ENCODE data around the gene DNAJC11.

The DNAJC11 gene

DNA sequence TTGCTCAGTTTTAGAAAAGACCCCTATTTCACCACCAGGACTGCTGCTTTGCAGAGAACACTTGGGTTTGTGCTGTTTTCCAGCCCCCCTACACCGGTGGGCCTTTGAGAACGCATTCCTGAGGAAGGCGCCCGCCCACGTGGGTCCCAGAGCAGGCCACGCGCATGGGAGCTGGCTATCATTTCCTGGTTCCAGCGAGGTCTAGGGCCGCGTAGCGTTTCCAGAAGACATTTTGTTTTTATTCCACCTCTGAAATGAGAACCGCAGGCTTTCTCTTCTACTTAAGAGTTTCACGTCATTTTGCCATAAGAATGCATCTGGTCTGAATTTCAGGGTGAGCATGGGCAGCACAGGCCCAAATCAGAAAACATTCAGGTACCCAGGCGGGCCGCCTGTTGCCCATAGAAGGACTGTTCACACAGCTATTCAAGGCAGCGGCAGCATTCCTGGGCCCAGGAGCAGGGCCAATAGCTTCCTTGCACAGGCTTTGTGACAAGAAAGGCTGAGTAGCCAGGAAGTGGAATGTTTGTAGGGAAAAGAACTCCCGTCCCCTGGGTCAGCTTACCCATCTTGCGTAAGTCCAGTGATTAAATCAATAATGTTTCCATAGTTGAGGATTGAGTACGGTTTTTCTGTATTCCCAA is 97.6 kb downstream of the DNAJC11 start:
- peak overlapping the region; percentile 95 for H3K27ac ChIP-seq
- TF ChIP-seq, protein P1, sequence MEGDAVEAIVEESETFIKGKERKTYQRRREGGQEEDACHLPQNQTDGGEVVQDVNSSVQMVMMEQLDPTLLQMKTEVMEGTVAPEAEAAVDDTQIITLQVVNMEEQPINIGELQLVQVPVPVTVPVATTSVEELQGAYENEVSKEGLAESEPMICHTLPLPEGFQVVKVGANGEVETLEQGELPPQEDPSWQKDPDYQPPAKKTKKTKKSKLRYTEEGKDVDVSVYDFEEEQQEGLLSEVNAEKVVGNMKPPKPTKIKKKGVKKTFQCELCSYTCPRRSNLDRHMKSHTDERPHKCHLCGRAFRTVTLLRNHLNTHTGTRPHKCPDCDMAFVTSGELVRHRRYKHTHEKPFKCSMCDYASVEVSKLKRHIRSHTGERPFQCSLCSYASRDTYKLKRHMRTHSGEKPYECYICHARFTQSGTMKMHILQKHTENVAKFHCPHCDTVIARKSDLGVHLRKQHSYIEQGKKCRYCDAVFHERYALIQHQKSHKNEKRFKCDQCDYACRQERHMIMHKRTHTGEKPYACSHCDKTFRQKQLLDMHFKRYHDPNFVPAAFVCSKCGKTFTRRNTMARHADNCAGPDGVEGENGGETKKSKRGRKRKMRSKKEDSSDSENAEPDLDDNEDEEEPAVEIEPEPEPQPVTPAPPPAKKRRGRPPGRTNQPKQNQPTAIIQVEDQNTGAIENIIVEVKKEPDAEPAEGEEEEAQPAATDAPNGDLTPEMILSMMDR (IDR thresholded peaks at IDR 0.05; ENCODE audit: low read depth, low read length, missing control alignments): no peak
- H3K36me3 ChIP-seq (replicated peaks): no peaks in the 10 kb centered on the region
- no peaks in the 10 kb centered on the region for H3K27me3 ChIP-seq (replicated peaks)
- in situ Hi-C loops (cut with HindIII; ENCODE audit: low pct_ligation_motif_present, low sequenced_read_pairs): no loop called here
- DNase-seq: peak; percentile 84
- no peak overlapping the region for H3K4me3 ChIP-seq (ENCODE audit: low read depth, low read length)

- peak overlapping the region; percentile 44 for H3K4me3 ChIP-seq (ENCODE audit: low read depth, low read length)
- TF ChIP-seq, protein P1 (IDR thresholded peaks at IDR 0.05; ENCODE audit: low read depth, low read length, missing control alignments): no peak
- in situ Hi-C loops (cut with HindIII; ENCODE audit: low pct_ligation_motif_present, low sequenced_read_pairs): no loop called here
- peak; percentile 64 for DNase-seq
- peak overlapping the region; percentile 95 for H3K27ac ChIP-seq
- peaks cover 3% of the 10 kb centered on the region for H3K36me3 ChIP-seq (replicated peaks)
- H3K27me3 ChIP-seq (replicated peaks): no peaks in the 10 kb centered on the region
These were observed 98.2 kb downstream of the DNAJC11 start for GRCh38 chr1:6603238-6603914.

DNA sequence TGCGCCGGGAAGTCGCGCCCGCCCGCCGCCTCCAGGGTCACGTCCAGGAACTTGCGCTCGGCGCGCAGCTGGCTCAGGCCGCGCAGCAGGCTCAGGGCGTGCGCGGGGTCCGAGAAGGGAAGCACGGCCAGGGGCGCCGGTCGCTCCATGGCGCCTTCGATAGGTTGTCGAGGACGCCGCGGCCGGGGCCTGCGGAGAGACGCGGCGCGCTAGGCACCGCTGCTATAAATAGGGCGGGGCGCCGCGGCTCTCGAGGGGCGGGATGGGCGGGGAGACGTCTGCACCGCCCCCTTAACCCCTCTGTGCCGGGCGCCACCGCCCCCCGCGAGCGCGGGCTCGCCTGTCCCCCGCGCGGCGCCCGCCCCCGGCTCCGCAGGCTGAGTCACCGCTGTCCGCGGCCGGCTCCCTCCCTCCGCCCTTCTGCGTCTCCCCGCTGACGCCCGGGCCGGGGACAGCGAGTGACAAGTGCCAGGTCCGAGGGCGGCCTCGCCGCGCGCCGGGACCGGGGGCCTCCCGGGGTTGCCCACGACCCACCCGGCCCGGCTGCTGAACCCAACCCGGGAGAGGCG is 98.9 kb downstream of the DNAJC11 start, which contains the start of gene KLHL21:
Gene KLHL21 (minus strand): TSS at position 201 of the 569 bp plus-strand sequence. CDS start 52 bp downstream, at position 149.
- no peaks in the 10 kb centered on the region for H3K27me3 ChIP-seq (replicated peaks)
- in situ Hi-C loops (cut with HindIII; ENCODE audit: low pct_ligation_motif_present, low sequenced_read_pairs): no loop called here
- peak; percentile 69 for DNase-seq
- peak within 1 kb of the TSS; percentile 78 for H3K4me3 ChIP-seq (ENCODE audit: low read depth, low read length)
- H3K36me3 ChIP-seq (replicated peaks): peaks cover 6% of the 10 kb centered on the region
- TF ChIP-seq, protein P1 (IDR thresholded peaks at IDR 0.05; ENCODE audit: low read depth, low read length, missing control alignments): no peak
- H3K27ac ChIP-seq: peak within 1 kb of the TSS; percentile 95

DNA sequence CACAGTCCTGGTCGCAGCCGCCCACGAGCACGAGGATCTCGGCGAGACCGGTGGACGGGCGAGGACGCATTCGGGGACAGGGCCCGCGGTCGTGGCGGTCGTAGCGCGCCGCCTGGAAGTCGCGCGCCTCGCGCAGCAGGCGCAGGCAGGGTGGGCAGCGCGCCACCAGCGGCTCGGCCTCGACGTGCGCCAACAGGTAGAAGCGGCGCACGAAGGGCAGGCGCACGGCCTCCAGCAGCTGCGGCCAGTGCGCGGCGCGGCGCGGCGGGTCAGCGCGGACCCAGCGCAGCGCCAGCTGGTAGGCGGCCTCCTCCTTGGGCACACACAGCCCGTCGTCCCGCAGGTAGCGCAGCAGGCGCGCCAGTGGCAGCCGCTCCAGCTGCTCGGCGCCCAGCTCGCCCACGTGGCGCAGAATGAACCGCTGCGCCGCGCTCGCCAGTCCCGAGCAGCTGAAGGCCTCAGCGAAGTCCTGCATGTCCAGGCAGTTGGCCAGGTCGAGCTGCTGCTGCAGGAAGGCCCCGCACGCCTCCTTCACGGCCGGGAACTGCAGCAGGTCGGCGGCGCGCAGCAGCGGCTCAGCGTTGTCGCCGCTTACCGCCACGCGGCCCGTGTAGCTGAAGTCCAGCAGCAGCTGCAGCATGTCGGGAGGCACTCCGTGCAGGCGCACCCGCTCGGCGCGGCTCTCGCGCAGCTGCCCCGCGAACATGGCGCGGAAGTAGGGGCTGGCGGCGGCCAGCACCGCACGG is 99.5 kb downstream of the DNAJC11 start:
- TF ChIP-seq, protein P1 (IDR thresholded peaks at IDR 0.05; ENCODE audit: low read depth, low read length, missing control alignments): no peak
- H3K4me3 ChIP-seq (ENCODE audit: low read depth, low read length): peak overlapping the region; percentile 78
- H3K36me3 ChIP-seq (replicated peaks): peaks cover 12% of the 10 kb centered on the region
- DNase-seq: no peak
- in situ Hi-C loops (cut with HindIII; ENCODE audit: low pct_ligation_motif_present, low sequenced_read_pairs): no loop called here
- no peaks in the 10 kb centered on the region for H3K27me3 ChIP-seq (replicated peaks)
- peak overlapping the region; percentile 95 for H3K27ac ChIP-seq

DNA sequence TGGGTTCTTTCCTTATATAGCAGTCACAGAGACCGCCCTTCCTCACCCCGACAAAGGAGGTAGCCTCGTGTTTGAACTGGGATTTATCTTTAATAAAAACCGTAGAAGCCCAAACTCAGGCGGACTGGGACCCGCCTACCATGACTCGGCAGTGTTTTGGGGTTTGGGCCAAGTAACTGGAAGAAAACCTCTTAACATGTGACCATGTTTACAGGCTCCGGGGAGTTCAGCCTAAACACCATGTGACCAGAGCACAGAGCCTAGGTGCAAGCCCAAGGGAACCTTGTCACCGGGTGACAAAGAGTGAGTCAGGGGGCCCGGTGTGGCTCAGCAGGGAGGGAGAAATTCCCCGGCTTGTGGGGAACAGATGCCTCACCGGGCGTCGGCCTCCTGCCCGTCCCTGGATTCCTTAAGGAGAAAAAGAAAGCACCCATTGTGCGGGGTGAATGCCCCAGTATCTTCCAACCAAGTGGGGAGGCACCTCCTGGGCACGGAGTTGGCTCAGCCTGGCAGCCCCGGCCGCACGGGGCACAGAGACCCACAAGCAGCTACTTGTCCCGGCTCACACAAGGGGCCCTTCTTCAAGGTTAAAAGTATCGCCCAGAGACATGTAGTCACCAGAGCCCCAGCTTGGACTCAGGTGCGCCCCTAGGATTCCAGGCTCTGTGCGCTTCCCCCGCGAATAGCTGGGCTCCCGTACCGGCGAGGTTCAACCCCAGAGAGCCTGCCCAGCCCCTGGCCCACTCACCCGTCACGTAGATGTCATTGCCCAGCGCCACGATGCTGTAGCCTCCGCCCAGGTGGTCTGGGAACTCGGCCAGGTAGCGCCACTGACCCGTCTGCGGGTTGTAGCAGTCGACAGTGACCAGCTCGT is 100.3 kb downstream of the DNAJC11 start:
- Histone ChIP-seq H3K27ac (peak overlapping the region; percentile 95), H3K27me3 (replicated peaks) (no peaks in the 10 kb centered on the region), H3K36me3 (replicated peaks) (peaks cover 19% of the 10 kb centered on the region), H3K4me3 (ENCODE audit: low read depth, low read length) (peak overlapping the region; percentile 78)
- DNase-seq: peak; percentile 91
- TF ChIP-seq, protein P1 (IDR thresholded peaks at IDR 0.05; ENCODE audit: low read depth, low read length, missing control alignments): peak; percentile 10
- in situ Hi-C loops (cut with HindIII; ENCODE audit: low pct_ligation_motif_present, low sequenced_read_pairs): no loop called here

Data from brain microvascular endothelial cell (primary cell).